Measurements from ENCODE around the gene GSN. TPM values are rescaled to one million over a fixed set of nuclear protein-coding genes. Genes with fewer than 3 reads are reported as not detected.

The GSN gene
- total RNA-seq (ENCODE audit: low replicate concordance), result 662 and 996 TPM in 2 replicates

DNA sequence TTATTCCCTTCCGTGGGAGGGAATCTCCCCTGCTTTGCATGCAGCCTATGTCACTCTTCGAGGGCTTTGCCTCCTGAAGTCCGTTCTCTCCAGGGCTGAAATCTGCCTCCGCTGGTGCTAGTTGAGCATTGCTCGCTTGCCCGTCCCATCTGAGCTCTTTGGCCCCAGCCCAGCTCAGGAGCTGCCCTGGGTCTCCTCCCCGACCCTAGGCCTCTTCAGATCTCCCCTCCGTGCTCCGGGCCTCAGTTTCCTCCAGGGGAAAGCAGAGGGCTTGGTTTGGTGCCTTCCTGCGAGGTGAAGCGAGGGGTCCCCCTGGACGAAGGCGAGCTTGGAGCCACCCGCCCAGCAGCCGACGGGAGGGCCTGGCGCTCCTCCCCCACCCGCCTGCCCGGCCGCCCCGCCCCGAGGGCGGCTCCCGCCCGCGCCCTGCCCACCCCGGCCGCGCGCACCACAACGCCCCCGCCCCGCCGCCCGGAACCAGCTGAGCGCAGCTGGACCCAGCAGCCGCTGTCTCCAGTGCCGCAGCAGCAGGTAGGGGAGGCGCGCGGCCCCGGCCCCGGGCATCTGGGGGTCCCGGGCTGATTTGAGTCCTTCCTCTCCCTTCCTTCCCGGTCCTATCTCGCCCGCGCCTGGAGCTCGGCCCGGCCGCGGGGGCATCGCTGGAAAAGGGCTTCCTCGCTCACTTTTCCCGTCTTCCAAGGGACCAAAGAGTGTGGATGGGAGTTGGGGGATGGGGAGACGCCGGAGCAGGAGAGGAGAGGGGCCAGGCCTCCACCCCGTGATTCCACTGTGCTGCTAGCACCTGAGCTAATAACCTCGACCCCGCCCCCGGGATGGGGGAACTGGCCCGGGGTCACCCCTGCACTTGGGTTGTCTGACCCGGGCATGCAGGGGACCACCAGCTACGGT lies at the start of gene GSN:
Gene GSN (plus strand): TSS at position 474 of the 909 bp plus-strand sequence. CDS start 33,810 bp downstream, outside the sequence.

DNA sequence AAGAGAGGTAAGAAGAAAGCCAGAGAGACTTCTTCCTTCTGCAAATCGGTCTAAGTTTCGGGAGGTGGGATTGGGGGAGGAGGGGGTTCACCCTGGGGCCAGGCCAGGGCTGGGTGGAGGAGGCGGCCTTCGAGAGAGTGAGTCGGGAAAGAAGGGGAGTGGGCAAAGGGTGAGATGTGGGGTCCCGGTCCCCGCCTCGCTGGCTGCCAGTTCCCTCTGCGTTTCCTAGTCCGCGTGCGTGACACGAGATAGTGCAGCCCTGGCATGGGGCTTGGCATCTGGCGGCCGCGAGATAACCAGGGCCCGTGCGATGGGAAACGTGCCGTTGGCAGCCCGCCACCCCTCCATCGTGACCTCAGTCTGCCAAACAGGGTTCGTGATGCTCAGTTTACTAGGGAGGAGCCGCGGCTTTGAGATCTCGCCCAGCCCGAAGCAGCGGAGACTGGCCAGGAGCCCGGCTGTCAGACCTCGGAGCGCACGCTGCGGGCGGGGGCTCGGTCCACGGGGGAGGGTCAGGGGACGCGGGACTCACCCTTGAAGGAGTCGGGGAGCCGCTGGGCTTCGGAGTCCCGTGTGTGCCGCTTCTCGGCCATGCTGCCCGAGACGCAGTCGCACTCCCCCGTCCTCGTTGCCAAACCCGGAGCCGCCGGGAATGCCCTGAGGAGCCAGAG lies 101.8 kb downstream of the GSN start, which contains the start of gene STOM:
Gene STOM (minus strand): TSS at position 656 of the 671 bp plus-strand sequence. CDS start 63 bp downstream, at position 593.

Other genes with a start within 250 kb of the GSN start
- gene C5, start 217.9 kb upstream of the GSN start, total RNA-seq (ENCODE audit: low replicate concordance), result 2.2 and 3.7 TPM in 2 replicates
- 4.3 and 4.6 TPM in 2 replicates for gene CNTRL, start 193.2 kb upstream of the GSN start, total RNA-seq (ENCODE audit: low replicate concordance)
- gene RAB14, start 66.3 kb upstream of the GSN start, total RNA-seq (ENCODE audit: low replicate concordance), result 9.4 and 19.6 TPM in 2 replicates
- gene STOM, start 102.1 kb downstream of the GSN start, total RNA-seq (ENCODE audit: low replicate concordance), result 123 and 146 TPM in 2 replicates
- gene GGTA1, start 231.7 kb downstream of the GSN start, total RNA-seq (ENCODE audit: low replicate concordance), result 0.12 and 0.15 TPM in 2 replicates